Suppressor macrophage treated with lipopolysaccharide for 4 hours (primary cell): Measurements from ENCODE around the gene EIF2S3.
"Not testable (repeated sequence)": the region's sequence is repeated elsewhere in the genome, so short reads cannot be mapped to it uniquely, and the experiment has no call there.

Experiments used
- DNase-seq: peaks from one replicate; pipeline ENCODE4 v3.0.0-alpha.2; 2020

EIF2S3 gene

GRCh38 chrX:24050522-24051318 lies 4.0 kb upstream of the EIF2S3 start:
- not testable (repeated sequence) for DNase-seq

GRCh38 chrX:24055043-24055356 lies 244 bp downstream of the EIF2S3 start:
- no peak for DNase-seq

- no peak for DNase-seq
Measured at GRCh38 chrX:24063488-24063887, 8.7 kb downstream of the EIF2S3 start.

- no peak for DNase-seq
Measured at GRCh38 chrX:24069877-24070276, 15.1 kb downstream of the EIF2S3 start.

GRCh38 chrX:24079411-24079810 lies 24.7 kb downstream of the EIF2S3 start:
- DNase-seq = no peak

GRCh38 chrX:24080245-24080644 lies 25.5 kb downstream of the EIF2S3 start:
- not testable (repeated sequence) for DNase-seq

- DNase-seq = no peak
Measured at GRCh38 chrX:24080704-24081103, 25.9 kb downstream of the EIF2S3 start.

GRCh38 chrX:24081661-24082154 lies 27.0 kb downstream of the EIF2S3 start:
- DNase-seq = peak; percentile 44

GRCh38 chrX:24082447-24082846 lies 27.7 kb downstream of the EIF2S3 start:
- no peak for DNase-seq

- no peak for DNase-seq
Measured at GRCh38 chrX:24085101-24085500, 30.3 kb downstream of the EIF2S3 start.

- DNase-seq = no peak
Measured at GRCh38 chrX:24090300-24091200, 35.8 kb downstream of the EIF2S3 start.

- DNase-seq = no peak
Measured at GRCh38 chrX:24093746-24094145, 39.0 kb downstream of the EIF2S3 start.

- no peak for DNase-seq
Measured at GRCh38 chrX:24097741-24098260, 43.0 kb downstream of the EIF2S3 start.

GRCh38 chrX:24098932-24099331 lies 44.2 kb downstream of the EIF2S3 start:
- DNase-seq = no peak

GRCh38 chrX:24099394-24099793 lies 44.6 kb downstream of the EIF2S3 start:
- no peak for DNase-seq

- no peak for DNase-seq
Measured at GRCh38 chrX:24100713-24101112, 46.0 kb downstream of the EIF2S3 start.

GRCh38 chrX:24110069-24110468 lies 55.3 kb downstream of the EIF2S3 start:
- no peak for DNase-seq

GRCh38 chrX:24113181-24113580 lies 58.4 kb downstream of the EIF2S3 start:
- no peak for DNase-seq

GRCh38 chrX:24117258-24117657 lies 62.5 kb downstream of the EIF2S3 start:
- DNase-seq = no peak

- no peak for DNase-seq
Measured at GRCh38 chrX:24124244-24124799, 69.6 kb downstream of the EIF2S3 start.

- no peak for DNase-seq
Measured at GRCh38 chrX:24125028-24125612, 70.4 kb downstream of the EIF2S3 start.
